SK-N-MC (cell line): ENCODE results near the gene IL1RN.

ENCODE experiments used
- EZH2 ChIP-seq: fragments of 200-600 bp; sonication (generic); IDR thresholded peaks from one replicate; pipeline ENCODE4 v1.6.1; 2017; ENCODE audit warnings: antibody characterized with exemption
- FOXP2 ChIP-seq: optimal IDR thresholded peaks from 2 replicates; pipeline ENCODE3; 2011; ENCODE audit warnings: mild to moderate bottlenecking, moderate library complexity; ENCODE audit not compliant: insufficient read depth; ENCODE audit errors: extremely low read length, control extremely low read depth

GRCh38 chr2:113144259-113144658 lies 16.9 kb downstream of the IL1RN start:
- TF ChIP-seq EZH2 (no peak), FOXP2 (no peak)
